Neural crest cell (in vitro differentiated cells): Measurements from ENCODE around the gene PCSK7. TPM values are rescaled to one million over a fixed set of nuclear protein-coding genes. Genes with fewer than 3 reads are reported as not detected.

Experiments used
- DNase-seq: peaks from one replicate; pipeline ENCODE4 v3.0.0; 2021; ENCODE audit warnings: low read depth, mixed read lengths, low spot score
- H3K27ac Mint-ChIP-seq: one replicate; pipeline ENCODE4 v1.8.0; 2021; ENCODE audit warnings: mild to moderate bottlenecking, mixed read lengths; ENCODE audit not compliant: unreplicated experiment
- H3K27me3 Mint-ChIP-seq: 2 replicates; pipeline ENCODE4 v1.8.0; 2021; ENCODE audit warnings: low read depth, mild to moderate bottlenecking, mixed read lengths
- H3K36me3 Mint-ChIP-seq: 2 replicates; pipeline ENCODE4 v1.8.0; 2021; ENCODE audit warnings: low read depth, mild to moderate bottlenecking, mixed read lengths
- H3K4me1 Mint-ChIP-seq: 2 replicates; pipeline ENCODE4 v1.8.0; 2021; ENCODE audit warnings: mixed read lengths
- H3K4me3 Mint-ChIP-seq: one replicate; pipeline ENCODE4 v1.8.0; 2021; ENCODE audit warnings: mild to moderate bottlenecking, mixed read lengths
- H3K9me3 Mint-ChIP-seq: 2 replicates; pipeline ENCODE4 v1.8.0; 2021; ENCODE audit warnings: mixed read lengths
- CTCF ChIP-seq: fragments of 200-600 bp; sonication (generic); conservative IDR thresholded peaks from 2 replicates; pipeline ENCODE4 v1.5.0; 2021; ENCODE audit warnings: antibody characterized with exemption, mild to moderate bottlenecking
- total RNA-seq: library from RNA; stranded (reverse); gene quantifications from 2 replicates; pipeline ENCODE4 v1.2.1, GENCODE V29; 2021

The PCSK7 gene
- total RNA-seq, 1 donor from 2014 or later = 49.7 TPM

- Mint-ChIP-seq H3K4me3 (no peak overlapping the region), H3K9me3 (no peaks in the 10 kb centered on the region), H3K4me1 (peaks cover 11% of the 10 kb centered on the region), H3K36me3 (no peaks in the 10 kb centered on the region), H3K27me3 (no peaks in the 10 kb centered on the region), H3K27ac (no peak overlapping the region)
- no peak for DNase-seq
- TF ChIP-seq CTCF = no peak
Observed at GRCh38 chr11:117194267-117194666, 37.6 kb downstream of the PCSK7 start.

- Mint-ChIP-seq H3K27ac (no peak overlapping the region), H3K9me3 (no peaks in the 10 kb centered on the region), H3K27me3 (no peaks in the 10 kb centered on the region), H3K4me3 (no peak overlapping the region), H3K36me3 (no peaks in the 10 kb centered on the region), H3K4me1 (peaks cover 5% of the 10 kb centered on the region)
- DNase-seq = no peak
- no peak for TF ChIP-seq CTCF
Observed at GRCh38 chr11:117193130-117194020, 38.5 kb downstream of the PCSK7 start.

- DNase-seq = no peak
- no peaks in the 10 kb centered on the region for H3K27me3 Mint-ChIP-seq
- H3K9me3 Mint-ChIP-seq = no peaks in the 10 kb centered on the region
- no peak overlapping the region for H3K4me3 Mint-ChIP-seq
- TF ChIP-seq CTCF = no peak
- H3K27ac Mint-ChIP-seq = no peak overlapping the region
- no peaks in the 10 kb centered on the region for H3K36me3 Mint-ChIP-seq
- H3K4me1 Mint-ChIP-seq = no peaks in the 10 kb centered on the region
Observed at GRCh38 chr11:117192401-117192875, 39.4 kb downstream of the PCSK7 start.

GRCh38 chr11:117191680-117192400, 40.0 kb downstream of the PCSK7 start:
- DNase-seq = no peak
- H3K36me3 Mint-ChIP-seq = no peaks in the 10 kb centered on the region
- H3K9me3 Mint-ChIP-seq = no peaks in the 10 kb centered on the region
- no peak overlapping the region for H3K27ac Mint-ChIP-seq
- no peak overlapping the region for H3K4me3 Mint-ChIP-seq
- no peak for TF ChIP-seq CTCF
- H3K4me1 Mint-ChIP-seq = peaks cover 5% of the 10 kb centered on the region
- no peaks in the 10 kb centered on the region for H3K27me3 Mint-ChIP-seq

GRCh38 chr11:117189941-117190544, 41.8 kb downstream of the PCSK7 start:
- TF ChIP-seq CTCF = no peak
- Mint-ChIP-seq H3K27ac (no peak overlapping the region), H3K9me3 (no peaks in the 10 kb centered on the region), H3K27me3 (no peaks in the 10 kb centered on the region), H3K4me3 (no peak overlapping the region), H3K4me1 (peaks cover 7% of the 10 kb centered on the region), H3K36me3 (no peaks in the 10 kb centered on the region)
- no peak for DNase-seq
